Measurements from ENCODE around the gene THRB.

DNA sequence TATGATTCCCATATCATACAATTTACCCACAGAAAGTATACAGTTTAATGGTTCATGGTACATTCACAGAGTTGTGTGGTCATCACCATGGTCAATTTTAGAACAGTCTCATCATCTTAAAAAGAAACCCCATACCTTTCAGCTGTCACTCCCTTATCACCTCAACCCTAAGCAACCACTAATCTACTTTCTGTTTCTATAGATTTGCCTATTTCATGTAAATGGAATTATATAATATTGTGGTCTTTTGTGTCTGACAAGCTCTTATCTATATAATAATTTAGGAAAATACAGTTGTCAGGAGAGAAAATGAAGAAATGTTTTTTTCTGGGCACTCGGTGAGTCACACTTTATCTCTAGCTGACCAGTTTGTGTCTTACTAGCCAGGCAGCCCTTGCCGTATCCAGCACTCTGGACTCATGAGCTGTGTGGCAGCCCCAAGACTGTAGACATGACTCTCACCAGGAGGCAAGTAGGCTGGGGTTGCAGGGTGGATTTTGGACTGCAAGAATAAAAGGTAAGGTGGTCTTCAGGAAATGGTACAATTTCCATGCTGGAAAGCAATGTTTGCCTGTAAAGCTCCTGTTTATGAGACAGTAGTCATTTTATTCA lies 234.6 kb downstream of the THRB start:
- no peak for TF ChIP-seq CTCF (IDR thresholded peaks at IDR 0.05; ENCODE audit: low read length)
- no peak for TF ChIP-seq EZH2 (IDR thresholded peaks at IDR 0.05; ENCODE audit: borderline replicate concordance, low read length)
